Stomach smooth muscle (tissue), 2 donors: ENCODE measurements around the gene CDH4.

Source experiments
- H3K27ac ChIP-seq: one replicate; pipeline ENCODE4 v1.7.0; 2013; ENCODE audit warnings: mild to moderate bottlenecking, low read length, inconsistent platforms
- H3K27me3 ChIP-seq, 2 donors: one replicate each; pipeline ENCODE4 v1.7.0; 2013; ENCODE audit warnings: low read length in 2 of 2; ENCODE audit not compliant: insufficient read depth in 2 of 2, control insufficient read depth in 1 of 2
- H3K36me3 ChIP-seq, 2 donors: one replicate each; pipeline ENCODE4 v1.7.0; 2013; ENCODE audit warnings: low read length in 2 of 2; ENCODE audit not compliant: control insufficient read depth in 2 of 2, insufficient read depth in 2 of 2
- H3K4me1 ChIP-seq: one replicate; pipeline ENCODE4 v1.7.0; 2013; ENCODE audit warnings: low read length; ENCODE audit not compliant: control insufficient read depth, insufficient read depth
- H3K4me3 ChIP-seq, 2 donors: one replicate each; pipeline ENCODE4 v1.7.0; 2013; ENCODE audit warnings: low read length in 2 of 2
- H3K9ac ChIP-seq, 2 donors: one replicate each; pipeline ENCODE4 v1.7.0; 2013; ENCODE audit warnings: low read length in 2 of 2, mild to moderate bottlenecking in 1 of 2
- H3K9me3 ChIP-seq, 2 donors: one replicate each; pipeline ENCODE4 v1.7.0; 2013; ENCODE audit warnings: low read length in 2 of 2; ENCODE audit not compliant: control insufficient read depth in 2 of 2
- donor health status: healthy.
- donor health status: Pancreatic carcinoma.

CDH4 gene

GRCh38 chr20:61875221-61875885, 623.3 kb downstream of the CDH4 start:
- Histone ChIP-seq H3K9ac (no peak overlapping the region), H3K4me3 (no peak overlapping the region), H3K36me3 (no peaks in the 10 kb centered on the region), H3K27ac (no peak overlapping the region), H3K27me3 (peaks cover 0 to 3% of the 10 kb centered on the region in 2 donors), H3K9me3 (peaks cover 3 to 14% of the 10 kb centered on the region in 2 donors), H3K4me1 (no peaks in the 10 kb centered on the region)

GRCh38 chr20:61875996-61876395, 623.9 kb downstream of the CDH4 start:
- H3K27me3 ChIP-seq, result peaks cover 0 to 2% of the 10 kb centered on the region in 2 donors
- no peak overlapping the region for H3K4me3 ChIP-seq
- H3K9me3 ChIP-seq, result peaks cover 3 to 11% of the 10 kb centered on the region in 2 donors
- no peaks in the 10 kb centered on the region for H3K36me3 ChIP-seq
- no peak overlapping the region for H3K27ac ChIP-seq
- no peaks in the 10 kb centered on the region for H3K4me1 ChIP-seq
- H3K9ac ChIP-seq, result no peak overlapping the region

GRCh38 chr20:61876952-61877728, 625.1 kb downstream of the CDH4 start:
- Histone ChIP-seq H3K9me3 (peaks cover 0 to under 1% of the 10 kb centered on the region in 2 donors), H3K27ac (no peak overlapping the region), H3K9ac (no peak overlapping the region), H3K4me3 (no peak overlapping the region), H3K27me3 (peaks cover 0 to 2% of the 10 kb centered on the region in 2 donors), H3K36me3 (no peaks in the 10 kb centered on the region), H3K4me1 (no peaks in the 10 kb centered on the region)

GRCh38 chr20:61877776-61878477, 625.9 kb downstream of the CDH4 start:
- Histone ChIP-seq H3K36me3 (no peaks in the 10 kb centered on the region), H3K4me1 (no peaks in the 10 kb centered on the region), H3K9ac (no peak overlapping the region), H3K27me3 (peaks cover 0 to 2% of the 10 kb centered on the region in 2 donors), H3K9me3 (no peaks in the 10 kb centered on the region), H3K4me3 (no peak overlapping the region), H3K27ac (no peak overlapping the region)

GRCh38 chr20:61878478-61879302, 626.6 kb downstream of the CDH4 start:
- no peaks in the 10 kb centered on the region for H3K4me1 ChIP-seq
- no peak overlapping the region for H3K4me3 ChIP-seq
- H3K27me3 ChIP-seq, result peaks cover 0 to 6% of the 10 kb centered on the region in 2 donors
- no peaks in the 10 kb centered on the region for H3K36me3 ChIP-seq
- H3K27ac ChIP-seq, result no peak overlapping the region
- H3K9ac ChIP-seq, result no peak overlapping the region
- no peaks in the 10 kb centered on the region for H3K9me3 ChIP-seq

- no peak overlapping the region for H3K27ac ChIP-seq
- H3K4me3 ChIP-seq, result no peak overlapping the region
- H3K4me1 ChIP-seq, result no peaks in the 10 kb centered on the region
- peaks cover 1 to 10% of the 10 kb centered on the region in 2 donors for H3K27me3 ChIP-seq
- H3K9me3 ChIP-seq, result no peaks in the 10 kb centered on the region
- no peak overlapping the region for H3K9ac ChIP-seq
- H3K36me3 ChIP-seq, result no peaks in the 10 kb centered on the region
Observed at GRCh38 chr20:61879303-61879620, 627.2 kb downstream of the CDH4 start.

- peaks cover 3 to 10% of the 10 kb centered on the region in 2 donors for H3K27me3 ChIP-seq
- no peaks in the 10 kb centered on the region for H3K9me3 ChIP-seq
- H3K4me3 ChIP-seq, result no peak overlapping the region
- no peak overlapping the region for H3K9ac ChIP-seq
- no peaks in the 10 kb centered on the region for H3K4me1 ChIP-seq
- no peak overlapping the region for H3K27ac ChIP-seq
- no peaks in the 10 kb centered on the region for H3K36me3 ChIP-seq
Observed at GRCh38 chr20:61879694-61880093, 627.6 kb downstream of the CDH4 start.

- no peaks in the 10 kb centered on the region for H3K36me3 ChIP-seq
- no peaks in the 10 kb centered on the region for H3K9me3 ChIP-seq
- no peak overlapping the region for H3K27ac ChIP-seq
- no peak overlapping the region for H3K9ac ChIP-seq
- H3K27me3 ChIP-seq, result peaks cover 3 to 10% of the 10 kb centered on the region in 2 donors
- H3K4me3 ChIP-seq, result no peak overlapping the region
- H3K4me1 ChIP-seq, result no peaks in the 10 kb centered on the region
Observed at GRCh38 chr20:61880706-61881105, 628.6 kb downstream of the CDH4 start.

- H3K27me3 ChIP-seq, result peaks cover 3 to 10% of the 10 kb centered on the region in 2 donors
Observed at GRCh38 chr20:61881416-61881815, 629.4 kb downstream of the CDH4 start.

GRCh38 chr20:61881861-61882260, 629.8 kb downstream of the CDH4 start:
- H3K9me3 ChIP-seq, result no peaks in the 10 kb centered on the region
- peaks cover 3 to 10% of the 10 kb centered on the region in 2 donors for H3K27me3 ChIP-seq
- no peak overlapping the region for H3K4me3 ChIP-seq
- H3K27ac ChIP-seq, result no peak overlapping the region
- H3K4me1 ChIP-seq, result no peaks in the 10 kb centered on the region
- no peak overlapping the region for H3K9ac ChIP-seq
- H3K36me3 ChIP-seq, result no peaks in the 10 kb centered on the region

More at GRCh38 chr20:61881416-61881815, 629.4 kb downstream of the CDH4 start:
- Histone ChIP-seq H3K27ac (no peak overlapping the region), H3K36me3 (no peaks in the 10 kb centered on the region), H3K9me3 (no peaks in the 10 kb centered on the region), H3K4me3 (no peak overlapping the region), H3K4me1 (no peaks in the 10 kb centered on the region), H3K9ac (no peak overlapping the region)
